Hair follicle dermal papilla cell (primary cell): ENCODE results near the gene KIAA1143. TPM values are rescaled to one million over a fixed set of nuclear protein-coding genes. Genes with fewer than 3 reads are reported as not detected.

Experiments used
- total RNA-seq: library from RNA; depleted of rRNA; stranded (reverse); fragments of >200 nt; gene quantifications from 2 replicates; pipeline ENCODE4 v1.2.3, GENCODE V29; 2012

Gene KIAA1143
- total RNA-seq, result 22.5 and 23.5 TPM in 2 replicates

GRCh38 chr3:44761424-44762169, at the start of gene KIAA1143, which contains the start of gene KIF15:
KIAA1143 (minus strand) TSS chr3:44761619; CDS start chr3:44761602, 17 bp downstream.
KIF15 (plus strand) TSS chr3:44761794; CDS start chr3:44761866, 72 bp downstream.

DNA sequence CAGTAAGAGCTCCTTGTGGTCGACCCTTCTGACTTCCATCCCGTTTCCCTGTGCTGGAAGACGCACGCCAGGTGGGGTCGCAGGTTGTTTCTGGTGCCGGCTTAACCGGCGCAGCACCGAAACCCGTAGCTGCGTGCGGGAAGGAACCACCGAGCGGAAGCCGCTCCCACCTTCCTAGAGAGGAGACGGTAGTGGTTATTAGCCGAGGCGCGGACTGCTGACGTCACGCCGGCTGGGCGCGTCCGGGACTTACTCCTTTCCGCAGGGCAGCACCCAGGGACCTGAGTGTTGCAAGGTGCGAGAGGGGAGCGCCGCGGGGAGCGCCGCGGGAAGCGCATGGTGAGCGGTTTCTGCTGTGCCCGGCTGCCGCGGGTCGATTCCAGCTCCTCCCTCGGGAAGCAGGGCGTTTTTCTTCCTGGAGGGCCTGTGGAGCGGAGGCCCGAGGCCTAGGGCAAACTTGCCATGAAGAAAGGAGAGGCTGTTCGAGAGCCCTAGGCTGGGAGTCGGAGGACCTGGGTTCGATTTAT, 32.0 kb downstream of the KIAA1143 start, which contains the start of gene ZNF501:
ZNF501 (plus strand) TSS at position 252 of the 527 bp plus-strand sequence. CDS start 4,787 bp downstream, outside the sequence.

DNA sequence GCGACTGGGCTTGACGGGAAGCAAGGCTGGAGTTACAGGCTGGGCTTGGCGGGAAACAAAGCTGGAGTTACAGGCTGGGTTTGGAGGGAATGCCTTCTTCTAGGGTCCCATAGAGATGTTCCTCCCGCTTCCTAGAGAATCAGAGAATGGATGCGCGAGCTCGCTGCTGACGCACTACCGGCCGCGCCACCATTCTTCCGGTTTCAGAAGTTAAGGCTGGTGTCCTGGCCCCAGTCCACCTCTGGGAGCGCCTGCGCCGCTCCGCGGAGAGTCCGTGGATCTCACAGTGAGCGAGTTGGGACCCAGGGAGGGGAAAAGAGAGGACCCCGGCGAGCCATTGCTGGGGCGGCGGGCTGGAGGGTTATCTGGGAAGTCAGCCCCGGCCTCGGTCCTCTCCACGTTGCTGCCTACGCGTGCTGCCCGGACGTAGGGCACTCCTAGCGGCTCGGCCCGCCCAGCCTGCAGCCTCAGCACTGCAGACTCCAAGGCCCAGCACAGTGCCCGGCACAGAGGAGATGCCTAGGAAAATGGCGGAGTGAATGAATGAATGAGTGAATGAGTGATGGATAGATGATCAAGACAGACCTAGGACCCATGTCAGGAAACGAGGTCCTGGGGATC, 48.9 kb downstream of the KIAA1143 start, which contains the start of gene ZNF502:
ZNF502 (plus strand) TSS at position 206 of the 621 bp plus-strand sequence. CDS start 7,602 bp downstream, outside the sequence.

Other genes with a start within 250 kb of the KIAA1143 start
- gene ZKSCAN7, start 206.4 kb downstream of the KIAA1143 start, total RNA-seq, result 7.2 and 10.5 TPM in 2 replicates
- gene ZNF660, start 176.7 kb downstream of the KIAA1143 start, total RNA-seq, result 1.7 and 3.9 TPM in 2 replicates
- 19.8 and 19.9 TPM in 2 replicates for gene ZNF197, start 136.6 kb downstream of the KIAA1143 start, total RNA-seq
- 23.3 and 26.8 TPM in 2 replicates for gene ZNF35, start 112.9 kb downstream of the KIAA1143 start, total RNA-seq
- 6.6 and 8.8 TPM in 2 replicates for gene ZNF502, start 49.0 kb downstream of the KIAA1143 start, total RNA-seq
- gene ZNF501, start 32.0 kb downstream of the KIAA1143 start, total RNA-seq, result 7.0 and 10.4 TPM in 2 replicates
- 1.3 and 1.8 TPM in 2 replicates for gene KIF15, start 175 bp upstream of the KIAA1143 start, total RNA-seq
- gene TMEM42, start 100.3 kb upstream of the KIAA1143 start, total RNA-seq, result 14.0 and 14.8 TPM in 2 replicates
- not detected in 2 replicates for gene TGM4, start 113.0 kb upstream of the KIAA1143 start, total RNA-seq
- gene ZDHHC3, start 214.6 kb upstream of the KIAA1143 start, total RNA-seq, result 84.9 and 85.6 TPM in 2 replicates
- gene EXOSC7, start 214.6 kb upstream of the KIAA1143 start, total RNA-seq, result 31.5 and 51.4 TPM in 2 replicates